Stimulated activated CD4-positive, alpha-beta T cell treated with anti-CD3 and anti-CD28 coated beads, Interleukin-15, amount 100 ng/mL, for 1 hour (primary cell): Measurements from ENCODE around the gene TTLL8.
"Not testable (repeated sequence)": the region's sequence is repeated elsewhere in the genome, so short reads cannot be mapped to it uniquely, and the experiment has no call there.

Experiments
- DNase-seq, 2 donors: peaks; one replicate each; pipeline ENCODE4 v3.0.0-alpha.2; 2020; ENCODE audit warnings: low read depth in 1 of 2, low spot score in 1 of 2

The TTLL8 gene

DNA sequence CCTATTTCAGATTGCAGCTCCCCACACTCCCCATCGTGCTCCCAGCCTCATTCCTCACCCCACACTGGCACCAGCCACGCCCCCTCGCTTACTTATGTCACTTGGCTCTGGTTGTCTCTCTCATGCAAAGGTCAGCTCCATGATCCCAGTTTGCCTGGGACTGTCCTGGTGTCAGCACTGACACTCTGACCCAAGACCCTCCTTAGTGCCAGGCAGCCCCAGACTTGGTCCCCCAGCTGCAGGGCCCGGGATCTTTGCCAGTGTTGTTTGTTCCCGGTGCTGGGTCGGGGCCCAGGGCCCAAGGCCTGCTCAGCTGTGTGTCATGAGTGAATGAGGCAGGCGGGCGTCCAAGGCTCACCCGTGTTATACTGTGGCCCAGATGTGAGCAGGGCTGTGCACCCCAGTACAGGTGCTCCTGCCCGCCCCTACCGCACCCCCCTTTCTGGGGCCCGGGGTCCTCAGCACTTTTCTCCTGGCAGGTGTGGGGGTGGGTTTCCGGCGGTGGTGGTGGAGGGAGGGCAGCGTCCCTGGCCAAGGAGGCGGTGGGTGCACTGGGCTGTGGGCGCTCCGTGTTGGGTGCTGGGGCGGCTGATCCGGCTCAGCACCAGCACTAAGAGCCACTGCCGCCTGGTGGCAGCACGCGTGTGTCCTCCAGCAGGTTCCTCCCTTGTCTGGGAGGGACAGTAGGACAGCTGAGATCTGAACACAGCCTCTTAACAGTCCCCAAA lies 65.0 kb downstream of the TTLL8 start:
- DNase-seq: peak; percentile 48 to 58

DNA sequence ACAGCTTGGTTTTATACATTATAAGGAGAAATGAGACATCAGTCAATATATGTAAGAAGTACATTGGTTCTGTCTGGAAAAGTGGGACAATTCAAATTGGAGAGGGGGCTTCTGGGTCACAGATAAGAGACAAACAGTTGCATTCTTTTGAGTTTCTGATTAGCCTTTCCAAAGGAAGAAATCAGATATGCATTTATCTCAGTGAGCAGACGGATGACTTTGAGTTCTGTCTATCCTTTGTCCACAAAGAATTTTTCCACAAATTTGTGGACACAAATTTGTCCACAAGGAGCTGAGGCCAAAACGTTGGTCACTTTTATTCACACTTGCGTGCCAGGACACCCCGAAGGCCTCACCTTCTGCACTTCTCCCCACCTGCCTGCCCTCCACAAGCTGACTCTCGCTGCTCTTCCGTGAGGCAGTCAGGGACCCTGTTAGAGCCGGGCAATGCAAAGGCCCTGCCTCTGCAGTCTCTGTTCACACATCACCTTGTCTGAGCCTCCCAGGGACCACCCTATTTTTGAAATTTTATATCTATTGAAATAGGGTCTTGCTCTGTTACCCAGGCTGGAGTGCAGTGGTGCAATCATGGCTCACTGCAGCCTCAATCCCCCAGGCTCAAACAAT lies 66.1 kb downstream of the TTLL8 start:
- DNase-seq: no peak

- DNase-seq: no peak
Observed at GRCh38 chr22:49991167-49991566, 66.9 kb downstream of the TTLL8 start.

DNA sequence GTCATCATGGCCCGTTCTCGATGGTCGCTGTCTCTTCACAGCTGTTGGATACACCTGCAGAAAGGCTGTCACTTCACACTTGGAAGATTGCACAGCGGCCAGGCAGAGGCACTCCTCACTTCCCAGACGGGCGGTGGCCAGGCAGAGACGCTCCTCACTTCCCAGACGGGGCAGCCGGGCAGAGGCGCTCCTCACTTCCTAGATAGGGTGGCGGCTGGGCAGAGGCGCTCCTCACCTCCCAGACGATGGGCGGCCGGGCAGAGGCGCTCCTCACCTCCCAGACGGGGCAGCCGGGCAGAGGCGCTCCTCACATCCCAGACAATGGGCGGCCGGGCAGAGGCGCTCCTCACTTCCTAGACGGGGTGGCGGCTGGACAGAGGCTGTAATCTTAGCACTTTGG lies 68.3 kb downstream of the TTLL8 start:
- DNase-seq: not testable (repeated sequence)

GRCh38 chr22:49986325-49986724 lies 71.8 kb downstream of the TTLL8 start:
- no peak for DNase-seq

- no peak for DNase-seq
Observed at GRCh38 chr22:49983148-49984042, 74.7 kb downstream of the TTLL8 start.

DNA sequence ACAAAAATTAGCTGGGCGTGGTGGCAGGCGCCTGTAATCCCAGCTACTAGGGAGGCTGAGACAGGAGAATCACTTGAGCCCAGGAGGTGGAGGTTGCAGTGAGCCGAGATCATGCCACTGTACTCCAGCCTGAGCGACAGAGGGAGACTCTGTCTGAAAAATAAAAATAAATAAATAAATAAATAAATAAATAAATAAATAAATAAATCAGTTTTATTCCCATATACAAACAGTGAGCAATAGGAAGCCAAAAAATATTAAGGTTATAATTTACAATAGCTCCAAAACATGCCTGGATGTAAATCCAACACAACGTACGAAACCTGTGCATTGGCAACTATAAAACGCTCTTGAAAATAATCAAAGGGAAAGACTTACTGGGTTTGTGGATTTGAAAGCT lies 76.3 kb downstream of the TTLL8 start:
- not testable (repeated sequence) for DNase-seq

DNA sequence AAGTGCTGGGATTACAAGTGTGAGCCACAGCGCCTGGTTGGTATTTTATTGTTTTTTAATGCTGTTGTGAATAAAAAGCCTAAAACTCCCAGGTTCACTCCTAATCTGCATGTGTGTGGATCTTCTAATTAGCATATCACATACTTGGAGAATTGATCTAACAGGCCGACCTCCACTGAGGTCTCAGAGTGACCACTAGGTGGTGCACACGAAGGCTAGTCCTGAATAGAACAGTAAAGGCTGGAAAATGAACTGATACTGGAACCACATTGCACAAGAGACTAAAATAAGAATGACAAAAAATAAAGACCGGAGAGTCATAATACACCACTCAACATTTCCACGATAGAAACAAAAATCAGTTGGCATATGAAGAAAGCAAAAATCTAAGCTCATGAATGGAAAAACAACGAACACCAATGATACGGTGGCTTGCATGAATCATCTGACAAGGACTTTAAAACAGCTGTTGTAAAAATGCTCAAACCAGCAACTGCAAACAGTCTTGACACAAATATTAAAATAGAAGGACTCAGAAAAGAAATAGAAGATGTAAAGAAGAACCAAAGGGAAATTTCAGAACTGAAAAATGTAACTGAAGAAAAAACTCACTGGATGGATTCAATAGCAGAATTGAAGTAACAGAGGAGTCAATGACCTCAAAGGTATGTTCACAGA lies 78.4 kb downstream of the TTLL8 start:
- no peak for DNase-seq

DNA sequence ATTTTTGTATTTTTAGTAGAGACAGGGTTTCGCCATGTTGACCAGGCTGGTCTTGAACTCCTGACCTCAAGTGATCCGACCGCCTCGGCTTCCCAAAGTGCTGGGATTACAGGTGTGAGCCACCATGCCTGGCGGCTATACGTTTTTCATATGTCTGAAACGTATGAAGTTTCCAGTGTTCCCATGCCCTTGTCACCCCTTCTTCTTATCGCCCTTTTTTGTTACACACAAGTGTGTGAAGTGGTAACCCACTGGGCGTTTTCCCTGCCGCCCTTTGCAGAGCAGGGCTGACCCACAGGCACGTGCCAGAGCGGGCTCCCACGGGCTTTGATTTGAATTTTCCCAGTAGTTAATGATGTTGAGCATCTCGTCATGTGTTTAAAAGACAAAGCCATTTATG lies 80.5 kb downstream of the TTLL8 start:
- no peak for DNase-seq

DNA sequence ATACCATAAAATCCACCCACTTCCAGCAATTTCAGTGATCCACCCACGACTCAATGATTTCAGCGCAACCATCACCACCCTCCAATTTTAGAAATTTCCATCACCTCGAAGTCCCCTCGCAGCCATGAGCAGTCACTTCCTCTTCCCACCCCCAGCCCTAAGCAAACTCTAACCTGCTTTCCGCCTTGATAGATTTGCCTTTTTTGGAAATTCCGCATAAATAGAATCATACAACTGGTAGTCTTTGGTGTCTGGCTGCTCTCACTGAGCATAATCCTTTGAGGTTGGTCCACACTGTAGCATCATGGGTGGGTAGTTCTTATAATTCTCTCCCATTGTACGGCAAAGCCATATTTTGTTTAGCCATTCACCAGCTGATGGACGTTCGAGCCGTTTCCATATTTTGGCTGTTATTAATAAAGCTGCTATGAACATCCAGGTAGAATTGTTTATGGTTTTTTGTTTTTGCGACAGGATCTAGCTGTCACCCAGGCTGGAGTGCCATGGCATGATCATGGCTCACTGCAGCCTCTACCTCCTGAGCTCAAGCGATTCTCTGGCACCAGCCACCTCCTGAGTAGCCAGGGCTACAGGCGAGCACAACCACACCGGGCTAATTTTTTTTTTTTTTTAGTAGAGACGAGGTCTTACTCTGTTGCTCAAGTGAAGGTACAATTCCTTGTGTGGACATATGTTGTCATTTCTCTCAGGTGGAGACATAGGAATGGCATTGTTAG lies 81.5 kb downstream of the TTLL8 start:
- peak in 1 of 2 donors; percentile 10 for DNase-seq

- peak; percentile 1 to 41 for DNase-seq
Observed at GRCh38 chr22:49975543-49976389, 82.3 kb downstream of the TTLL8 start.

DNA sequence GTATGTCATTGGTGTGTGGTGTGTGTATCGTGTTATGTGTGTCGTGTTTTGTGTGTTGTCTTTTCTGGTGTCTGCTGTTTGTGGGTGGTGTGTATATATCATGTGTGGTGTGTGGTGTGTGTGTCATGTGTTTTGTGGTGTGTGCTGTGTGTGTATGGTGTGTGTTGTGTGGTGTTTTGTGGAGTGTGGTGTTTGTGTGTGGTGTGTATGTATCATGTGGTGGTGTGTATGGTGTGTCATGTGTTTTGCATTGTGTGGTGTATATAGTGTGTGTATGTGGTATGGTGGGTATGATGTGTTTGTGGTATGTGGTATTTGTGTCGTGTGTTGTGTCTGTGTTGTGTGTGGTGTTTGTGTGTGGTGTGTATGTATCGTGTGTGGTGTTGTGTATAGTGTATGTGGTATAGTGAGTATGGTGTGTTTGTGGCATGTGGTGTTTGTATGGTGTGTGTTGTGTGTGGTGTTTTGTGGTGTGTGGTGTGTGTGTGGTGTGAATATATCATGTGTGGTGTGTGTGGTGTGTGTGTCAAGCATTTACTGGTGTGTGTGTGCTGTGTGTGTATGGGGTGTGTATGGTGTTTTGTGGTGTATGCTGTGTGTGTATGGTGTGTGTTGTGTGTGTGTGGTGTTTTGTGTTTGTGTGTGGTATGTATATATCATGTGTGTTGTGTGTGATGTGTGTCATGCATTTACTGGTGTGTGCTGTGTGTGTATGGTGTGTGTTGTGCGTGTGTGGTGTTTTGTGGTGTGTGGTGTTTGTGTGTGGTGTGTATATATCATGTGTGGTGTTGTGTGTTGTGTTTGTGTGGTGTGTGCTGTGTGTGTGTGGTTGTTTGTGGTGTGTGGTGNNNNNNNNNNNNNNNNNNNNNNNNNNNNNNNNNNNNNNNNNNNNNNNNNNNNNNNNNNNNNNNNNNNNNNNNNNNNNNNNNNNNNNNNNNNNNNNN lies 84.8 kb downstream of the TTLL8 start:
- DNase-seq: no peak

GRCh38 chr22:49972163-49973017 lies 85.7 kb downstream of the TTLL8 start:
- DNase-seq: no peak

DNA sequence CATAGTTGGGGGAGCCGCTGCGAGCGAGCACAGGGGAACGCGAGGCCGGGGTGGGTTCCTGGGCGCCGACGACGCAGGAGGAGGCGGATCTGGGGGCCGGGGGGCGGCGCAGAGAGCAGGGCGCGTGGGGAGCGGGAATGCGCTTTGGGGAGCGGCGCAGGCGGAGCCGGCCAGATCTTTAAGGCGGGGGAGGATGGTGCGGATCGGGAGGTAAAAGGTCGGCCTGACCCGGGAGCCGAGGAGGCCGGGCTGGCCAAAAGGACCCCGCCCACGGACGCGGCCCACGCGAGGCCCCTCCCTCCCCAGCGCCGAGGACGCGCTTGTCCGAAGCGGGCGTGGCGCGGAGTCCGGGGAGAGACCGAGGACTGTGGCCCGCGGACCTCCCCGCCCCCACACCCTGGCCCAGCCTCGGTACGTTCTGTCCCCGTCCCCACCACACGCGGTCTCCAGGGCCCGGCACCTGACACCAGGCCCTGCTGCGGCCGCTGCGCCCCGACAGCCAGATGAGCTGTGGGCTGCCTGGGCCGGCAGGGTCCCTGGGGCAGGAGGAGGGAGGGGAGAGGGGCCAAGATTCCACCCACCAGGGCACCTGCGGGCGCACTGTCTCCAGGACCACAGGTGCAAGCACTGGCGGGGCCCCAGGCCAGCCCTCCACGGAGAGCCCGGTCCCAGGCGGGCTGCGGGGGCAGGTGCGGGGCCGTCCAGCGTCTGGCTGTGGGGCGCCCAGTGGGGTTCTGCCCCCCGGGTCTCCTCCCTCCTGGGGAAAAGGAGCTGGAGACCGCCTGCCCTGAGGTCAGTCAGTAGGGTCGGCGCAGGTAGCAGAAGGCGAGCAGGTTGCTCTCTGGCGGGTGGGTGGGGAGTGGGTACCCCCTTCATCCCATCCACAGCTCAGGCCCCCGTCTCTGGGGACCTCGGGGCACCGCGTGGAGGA lies 86.6 kb downstream of the TTLL8 start:
- DNase-seq: peak in 1 of 2 donors; percentile 69

- DNase-seq: peak; percentile 91 to 92
Observed at GRCh38 chr22:49970528-49971231, 87.4 kb downstream of the TTLL8 start.
